GM12873 (cell line): ENCODE data around the gene FLT1.

Experiments used
- CTCF ChIP-seq: IDR thresholded peaks from 2 replicates; pipeline ENCODE4 v1.5.1; 2012; ENCODE audit warnings: low read depth, mild to moderate bottlenecking, moderate library complexity, low read length, control low read depth; ENCODE audit not compliant: insufficient read depth; ENCODE audit errors: missing control alignments

Gene FLT1

GRCh38 chr13:28494778-28495537, at the start of gene FLT1:
Gene FLT1 (minus strand): TSS chr13:28495128. CDS start chr13:28494843, 285 bp downstream.
- no peak for TF ChIP-seq CTCF

- TF ChIP-seq CTCF = no peak
Observed at GRCh38 chr13:28544026-28544425, 49.1 kb upstream of the FLT1 start.

- TF ChIP-seq CTCF = no peak
Observed at GRCh38 chr13:28542804-28543203, 47.9 kb upstream of the FLT1 start.

GRCh38 chr13:28541966-28542365, 47.0 kb upstream of the FLT1 start:
- TF ChIP-seq CTCF = no peak

GRCh38 chr13:28540612-28541011, 45.7 kb upstream of the FLT1 start:
- TF ChIP-seq CTCF = no peak

GRCh38 chr13:28539625-28540286, 44.8 kb upstream of the FLT1 start:
- no peak for TF ChIP-seq CTCF

- TF ChIP-seq CTCF = no peak
Observed at GRCh38 chr13:28538932-28539331, 44.0 kb upstream of the FLT1 start.
